Ovary (tissue), 9 donors: Measurements from ENCODE around the gene RPRD1B. TPM values are rescaled to one million over a fixed set of nuclear protein-coding genes. Genes with fewer than 3 reads are reported as not detected.

Experiments used
- DNase-seq, 5 donors: peaks; one replicate each; pipeline ENCODE4 v3.0.0-alpha.2; 2019 to 2020
- H3K27ac ChIP-seq, 2 donors: fragments of 200-600 bp; one replicate each; pipeline versions ENCODE4 v1.5.1 to v1.8.0; 2019 to 2022
- H3K27me3 ChIP-seq: fragments of 200-600 bp; one replicate; pipeline ENCODE4 v1.8.0; 2022
- H3K36me3 ChIP-seq: fragments of 200-600 bp; sonication (generic); one replicate; pipeline ENCODE4 v1.5.1; 2019
- H3K4me1 ChIP-seq: one replicate; pipeline ENCODE4 v1.8.1; 2013; ENCODE audit warnings: mild to moderate bottlenecking, moderate library complexity; ENCODE audit not compliant: insufficient read depth
- H3K4me3 ChIP-seq: fragments of 200-600 bp; sonication (generic); one replicate; pipeline ENCODE4 v1.5.1; 2017
- H3K9me3 ChIP-seq, 2 donors: fragments of 200-600 bp in 1 of 2; sonication (generic) in 1 of 2; one replicate each; pipeline versions ENCODE4 v1.5.1 to v1.8.1; 2013 to 2019; ENCODE audit warnings: mild to moderate bottlenecking in 1 of 2, moderate library complexity in 1 of 2
- CTCF ChIP-seq, 3 donors: fragments of 450-650 bp in 2 of 3; fragments of 200-600 bp in 1 of 3; IDR thresholded peaks; one replicate each; pipeline versions ENCODE4 v1.5.1 to v1.8.0; 2016 to 2022; ENCODE audit warnings: antibody characterized with exemption in 3 of 3, mild to moderate bottlenecking in 1 of 3
- EP300 ChIP-seq: sonication (generic); formaldehyde crosslinking; IDR thresholded peaks from one replicate; pipeline ENCODE4 v1.6.1; 2017; ENCODE audit warnings: antibody characterized with exemption
- POLR2A ChIP-seq: fragments of 450-650 bp; IDR thresholded peaks from one replicate; pipeline ENCODE4 v1.6.1; 2017; ENCODE audit warnings: antibody characterized with exemption, mild to moderate bottlenecking, moderate library complexity
- WGBS, 3 donors: extraction: QIAGEN DNeasy Blood & Tissue Kit in 1 of 3; methylation state at CpG; one replicate each; pipeline versions ENCODE4 v1.1.5 to v1.1.7; 2013 to 2017; 5-methylcytosine and 5-hydroxymethylcytosine counted together
- intact Hi-C, 4 donors: fragments of 100-400 bp; cut with DNase I; formaldehyde crosslinking; loops; one replicate each; pipeline versions ENCODE4 v1.11.0 to v1.15.1; 2022 to 2023
- polyA plus RNA-seq, 2 donors: library from polyadenylated mRNA; stranded (reverse); fragments of 200-250 nt in 1 of 2; fragments of 350-450 nt in 1 of 2; fragmentation: Illumina TruSeq in 1 of 2; extraction: RNeasy Lipid Tissue Mini Kit (QIAGEN cat#74804) in 1 of 2; gene quantifications; one replicate each; pipeline ENCODE4 v1.2.3, GENCODE V29; 2013 to 2014
- total RNA-seq, 7 donors: library from RNA; depleted of rRNA in 2 of 7; stranded (reverse); fragments of >200 nt in 2 of 7; fragmentation: NEBNext Ultra II Directional in 3 of 7; extraction: Animal tissue kit (Norgen Biotek cat#: 25700) in 3 of 7; gene quantifications; one replicate each; pipeline versions ENCODE4 v1.1.0 to v1.2.4, GENCODE V29; 2016 to 2023
- donor health status: DM: no; HTN: no; CAD: no; lungs with moderate emphysema.
- donor health status: DM: no; HTN: no; CAD: no.
- donor health status: Bipolar disorder and iron deficiency.
- donor health status: DM: yes; HTN: yes; CAD: no.
- donor health status: DM: no; HTN: no; CAD: no.
- donor health status: DM: yes; HTN: yes; CAD: no.

The RPRD1B gene
- total and polyA plus RNA-seq, 9 donors, result 12.1 to 45.3 (median 33.4) TPM

GRCh38 chr20:38137441-38138037, 104.0 kb downstream of the RPRD1B start:
- DNase-seq, result peak in 1 of 5 donors; percentile 5
- Histone ChIP-seq H3K4me1 (no peaks in the 10 kb centered on the region), H3K36me3 (no peaks in the 10 kb centered on the region), H3K4me3 (no peak overlapping the region), H3K9me3 (no peaks in the 10 kb centered on the region), H3K27ac (no peak overlapping the region), H3K27me3 (no peaks in the 10 kb centered on the region)
- WGBS, 3 donors, result 93 to 94% (median 93%) methylated on average over 11 of the region's 11 CpGs
- TF ChIP-seq POLR2A (no peak), EP300 (no peak), CTCF (IDR thresholded peaks at IDR 0.05) (no peak)
- intact Hi-C loops, result no loop called here

DNA sequence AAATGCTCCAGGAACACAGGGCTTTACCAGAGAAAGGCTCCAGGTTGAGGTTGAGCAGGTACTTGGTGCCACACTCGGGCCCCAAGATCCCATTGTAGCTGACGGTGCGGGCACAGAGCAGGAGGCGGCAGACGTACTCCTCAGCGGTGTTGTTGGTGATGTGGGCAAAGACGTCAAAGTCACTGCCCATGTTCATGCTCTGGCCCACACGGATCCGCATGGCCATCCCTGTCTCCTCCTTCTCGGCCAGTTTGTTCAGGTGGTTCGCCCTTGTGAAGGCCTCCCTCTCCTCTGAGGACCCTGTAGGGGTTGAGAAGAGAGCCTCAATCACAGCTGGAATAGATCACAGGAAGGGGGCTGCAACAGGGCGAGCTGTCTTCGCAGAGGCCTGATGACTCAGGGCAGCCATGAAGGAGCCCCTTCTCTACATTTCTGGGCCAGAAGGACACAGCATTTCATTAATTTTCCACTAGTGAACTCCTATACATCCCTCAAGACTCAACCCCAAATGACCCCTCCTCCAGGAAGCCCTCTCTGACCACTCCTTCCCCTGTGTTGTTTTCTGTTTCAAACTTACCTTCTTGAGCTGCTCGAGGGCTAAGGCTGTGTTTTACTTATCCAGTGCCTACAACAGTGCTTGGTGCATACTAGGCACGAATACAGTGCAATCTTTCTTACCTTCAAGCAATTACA, 104.7 kb downstream of the RPRD1B start:
- H3K27ac ChIP-seq, result no peak overlapping the region
- H3K36me3 ChIP-seq, result no peaks in the 10 kb centered on the region
- H3K4me1 ChIP-seq, result peaks cover 2% of the 10 kb centered on the region
- intact Hi-C loops, result no loop called here
- H3K4me3 ChIP-seq, result no peak overlapping the region
- TF ChIP-seq CTCF (IDR thresholded peaks at IDR 0.05), result no peak
- no peak for TF ChIP-seq POLR2A
- no peak for TF ChIP-seq EP300
- peak in 2 of 5 donors; percentile 4 to 12 for DNase-seq
- WGBS, 3 donors, result 96 to 97% (median 96%) methylated on average over 15 of the region's 15 CpGs
- no peaks in the 10 kb centered on the region for H3K9me3 ChIP-seq
- H3K27me3 ChIP-seq, result no peaks in the 10 kb centered on the region

GRCh38 chr20:38139156-38139912, 105.8 kb downstream of the RPRD1B start:
- Histone ChIP-seq H3K27ac (no peak overlapping the region), H3K4me1 (peaks cover 9% of the 10 kb centered on the region), H3K36me3 (no peaks in the 10 kb centered on the region), H3K9me3 (no peaks in the 10 kb centered on the region), H3K4me3 (no peak overlapping the region), H3K27me3 (no peaks in the 10 kb centered on the region)
- WGBS, 3 donors, result 93 to 94% (median 93%) methylated on average over 25 of the region's 25 CpGs
- intact Hi-C loops, result no loop called here
- peak in 2 of 5 donors; percentile 3 to 29 for DNase-seq
- TF ChIP-seq POLR2A (no peak), EP300 (no peak), CTCF (IDR thresholded peaks at IDR 0.05) (no peak)

DNA sequence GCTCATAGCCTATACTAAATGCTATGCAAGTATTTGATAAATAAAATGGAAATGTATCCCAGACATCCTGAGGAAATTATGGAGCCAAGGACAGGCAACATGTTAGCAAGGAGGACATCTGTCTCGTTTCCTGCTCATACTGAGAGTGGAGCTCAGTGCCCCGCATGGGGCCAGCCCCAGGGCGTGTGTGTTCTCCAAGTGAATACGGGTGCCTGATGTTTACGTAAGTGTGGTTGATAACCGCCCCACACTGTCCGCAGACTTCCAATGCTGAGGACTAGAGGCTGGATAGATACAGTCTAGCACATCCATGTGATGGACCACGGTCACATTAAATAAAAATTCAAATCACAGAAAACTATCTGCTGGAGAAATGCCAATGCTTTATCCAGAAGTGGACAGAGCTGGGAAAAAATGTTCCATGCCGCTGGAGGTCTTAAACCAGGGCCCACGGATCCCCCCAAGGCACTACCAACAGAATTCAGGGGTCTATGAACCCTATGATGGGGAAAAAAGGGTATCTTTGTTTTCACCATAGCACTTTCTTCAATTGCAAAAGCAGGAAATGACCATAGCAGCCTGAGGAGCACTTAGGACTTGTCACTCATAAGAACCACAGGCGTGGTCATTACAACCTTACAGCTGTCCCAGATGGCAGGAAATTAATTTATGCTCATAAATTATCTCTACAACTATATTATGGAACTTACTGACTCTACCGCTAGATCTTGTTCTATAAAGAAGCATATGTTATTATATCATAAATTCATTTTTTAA, 106.6 kb downstream of the RPRD1B start:
- Histone ChIP-seq H3K4me3 (no peak overlapping the region), H3K36me3 (no peaks in the 10 kb centered on the region), H3K4me1 (peaks cover 16% of the 10 kb centered on the region), H3K9me3 (no peaks in the 10 kb centered on the region), H3K27ac (no peak overlapping the region), H3K27me3 (no peaks in the 10 kb centered on the region)
- peak in 1 of 5 donors; percentile 19 for DNase-seq
- TF ChIP-seq EP300 (no peak), CTCF (IDR thresholded peaks at IDR 0.05) (no peak), POLR2A (no peak)
- intact Hi-C loops, result no loop called here
- WGBS, 3 donors, result 72 to 82% (median 73%) methylated on average over 12 of the region's 12 CpGs
